Right hindlimb (tissue), 1 donor: ENCODE results near the gene PLCL1.

Experiments
- DNase-seq: peaks from one replicate; pipeline ENCODE4 v3.0.0-alpha.2; 2018

The PLCL1 gene

DNA sequence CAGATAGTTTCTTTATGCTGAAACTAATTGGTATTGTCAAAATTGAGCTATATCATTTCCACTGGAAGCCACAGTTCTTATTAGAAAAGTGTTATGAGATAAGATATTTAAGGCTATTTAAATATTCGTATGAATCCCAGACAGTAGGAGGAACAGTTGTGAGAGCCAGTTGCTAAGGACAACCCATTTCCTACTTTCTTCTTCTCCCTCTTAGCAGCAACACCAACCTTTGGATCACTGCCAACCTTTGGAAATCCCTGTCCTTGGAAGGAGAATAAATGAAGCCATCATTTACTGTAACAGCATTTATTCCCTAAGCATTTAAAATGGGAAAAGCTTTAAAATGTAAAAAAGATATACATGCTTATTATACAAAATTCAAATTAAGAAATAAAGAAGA, 85.8 kb downstream of the PLCL1 start:
- DNase-seq: no peak

DNA sequence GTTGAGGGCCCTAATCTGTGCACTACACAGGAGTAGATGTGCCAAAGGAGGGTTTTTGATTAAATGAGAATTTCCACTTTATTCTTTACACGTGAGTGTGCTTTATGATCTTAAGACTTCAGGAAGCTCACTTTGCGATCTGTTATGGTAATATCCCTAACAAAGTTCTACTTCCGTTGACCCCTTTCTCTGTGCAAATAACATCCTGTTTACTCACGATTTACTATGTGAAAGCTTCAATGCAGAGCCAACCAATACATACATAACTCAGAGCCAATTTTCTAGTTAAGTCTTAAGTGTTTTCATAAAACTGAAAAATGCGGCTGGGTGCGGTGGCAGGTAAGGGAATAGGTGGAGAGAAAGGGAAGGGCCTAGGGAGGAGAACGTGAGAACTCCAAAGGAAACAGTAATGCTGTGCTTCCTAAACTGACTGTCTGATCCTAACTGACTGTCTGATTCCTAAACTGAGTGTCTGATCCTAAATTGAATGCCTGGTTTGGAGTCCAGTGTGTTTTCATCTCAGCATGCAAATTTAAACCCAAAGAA, 87.6 kb downstream of the PLCL1 start:
- DNase-seq: no peak

- DNase-seq: no peak
Measured at GRCh38 chr2:197893403-197894177, 89.2 kb downstream of the PLCL1 start.

DNA sequence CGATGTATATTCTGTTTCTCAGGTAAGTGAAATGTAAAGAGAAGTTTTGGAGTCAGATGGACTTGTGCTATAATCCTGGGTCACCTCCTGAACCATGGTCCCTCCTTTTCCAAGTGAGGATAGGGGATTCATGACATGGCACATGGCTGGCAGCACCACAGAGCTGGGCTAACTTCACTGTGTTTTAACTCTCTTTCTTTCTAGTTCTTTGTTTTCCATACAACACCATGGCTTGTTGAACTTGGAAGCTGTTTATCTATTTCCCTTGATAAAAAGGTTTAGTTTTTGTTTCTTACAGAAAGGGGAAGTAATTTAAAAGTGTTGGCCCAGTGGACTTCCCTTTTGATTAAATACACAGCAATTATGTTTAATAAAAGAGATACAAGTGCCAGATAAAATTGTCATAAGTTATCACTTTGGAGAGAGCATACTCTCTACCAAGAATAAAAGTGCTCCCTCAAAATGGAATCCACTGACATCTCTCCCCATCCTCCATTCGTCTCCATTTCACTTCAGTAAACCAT, 90.4 kb downstream of the PLCL1 start:
- no peak for DNase-seq

DNA sequence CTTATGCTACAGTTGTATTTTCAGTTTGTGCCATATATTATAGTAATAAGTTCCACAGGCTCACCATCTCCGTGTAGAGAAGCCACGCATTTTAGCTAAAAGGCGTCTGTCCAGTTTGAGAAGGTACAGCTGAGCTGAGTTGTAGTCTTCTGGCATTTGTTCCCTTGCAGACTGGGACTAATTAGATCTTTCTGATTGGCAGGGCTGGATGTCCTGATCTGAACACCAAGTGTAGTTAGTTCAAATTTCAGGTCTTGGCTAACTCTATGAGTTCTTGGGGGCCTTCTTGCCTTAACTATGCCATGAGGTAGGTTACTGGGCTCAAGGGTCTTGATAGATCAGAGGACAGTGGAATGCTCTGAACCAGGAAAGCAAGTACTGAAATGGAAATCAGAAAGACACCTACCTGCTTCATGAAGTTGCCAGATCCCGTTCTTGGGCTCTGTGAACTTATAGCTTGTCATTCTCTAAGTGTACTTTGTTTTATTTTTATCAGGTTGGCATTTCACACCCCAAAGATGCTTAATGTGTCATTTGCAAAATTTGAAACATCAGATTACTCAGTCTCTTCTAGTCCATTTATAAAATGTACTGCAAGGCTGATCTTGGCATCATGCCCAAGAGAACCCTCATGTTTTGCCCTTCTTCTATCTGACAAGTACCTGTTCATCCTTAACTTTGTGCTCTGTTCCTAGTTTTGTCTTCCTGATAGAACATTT, 93.7 kb downstream of the PLCL1 start:
- no peak for DNase-seq

DNA sequence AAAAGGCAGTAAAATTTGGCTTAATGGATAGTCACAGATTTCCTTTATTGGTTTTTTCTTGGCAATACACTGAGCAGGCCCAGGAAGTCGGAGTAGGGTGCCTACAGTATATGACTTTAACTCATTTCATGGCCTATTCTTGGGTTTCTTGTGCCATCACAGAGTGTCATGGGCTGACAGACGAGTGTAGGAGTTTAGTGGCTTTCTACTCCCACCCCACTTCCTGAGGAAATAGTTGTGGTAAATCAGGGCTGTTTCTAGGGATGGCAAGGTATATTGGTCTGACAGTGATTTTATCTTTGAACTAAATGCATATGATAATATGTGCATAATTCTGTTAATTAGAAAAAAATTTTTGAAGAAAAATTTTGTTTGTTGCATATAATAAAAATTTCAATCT, 100.1 kb downstream of the PLCL1 start:
- DNase-seq: no peak

GRCh38 chr2:197908156-197908555, 103.8 kb downstream of the PLCL1 start:
- DNase-seq: no peak

DNA sequence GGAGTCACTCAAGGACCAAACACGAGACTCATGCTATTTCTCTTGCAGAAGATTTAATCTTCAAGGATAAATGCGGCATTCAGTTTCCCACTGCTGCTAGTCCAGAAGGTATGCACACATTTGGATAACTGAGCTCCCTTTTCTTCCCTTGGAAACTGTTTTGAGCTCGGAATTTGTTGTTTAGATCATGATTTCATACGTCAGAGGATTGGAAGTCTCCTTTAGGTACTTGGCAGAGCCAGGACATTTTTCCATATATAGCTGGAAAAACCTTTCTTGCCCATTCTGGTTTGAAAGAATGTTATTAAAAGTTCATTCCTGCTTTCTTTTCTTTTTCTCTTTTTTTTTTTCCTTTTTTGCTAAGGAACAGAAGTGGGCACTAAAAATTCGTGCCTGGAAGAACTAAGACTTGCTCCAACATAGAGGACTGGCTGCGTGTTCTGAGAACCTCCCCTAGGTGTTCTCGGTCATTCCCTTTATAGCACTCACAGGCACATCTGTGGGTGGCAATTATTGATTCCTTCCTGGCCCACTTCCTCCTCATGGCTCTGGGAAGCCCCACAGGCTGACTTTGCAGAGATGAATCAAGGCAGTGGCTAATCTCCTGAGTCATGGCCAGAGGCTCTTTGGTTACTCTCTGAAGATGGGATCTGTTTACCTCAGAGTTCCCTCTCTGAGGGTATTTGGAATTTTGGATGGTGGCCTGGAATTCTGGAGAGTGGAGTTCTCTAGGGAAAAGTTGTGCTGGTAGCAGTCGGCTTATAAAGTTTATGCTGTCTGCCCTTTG, 104.8 kb downstream of the PLCL1 start:
- peak; percentile 43 for DNase-seq

GRCh38 chr2:197911667-197912066, 107.3 kb downstream of the PLCL1 start:
- no peak for DNase-seq

- DNase-seq: no peak
Measured at GRCh38 chr2:197913084-197913483, 108.7 kb downstream of the PLCL1 start.

DNA sequence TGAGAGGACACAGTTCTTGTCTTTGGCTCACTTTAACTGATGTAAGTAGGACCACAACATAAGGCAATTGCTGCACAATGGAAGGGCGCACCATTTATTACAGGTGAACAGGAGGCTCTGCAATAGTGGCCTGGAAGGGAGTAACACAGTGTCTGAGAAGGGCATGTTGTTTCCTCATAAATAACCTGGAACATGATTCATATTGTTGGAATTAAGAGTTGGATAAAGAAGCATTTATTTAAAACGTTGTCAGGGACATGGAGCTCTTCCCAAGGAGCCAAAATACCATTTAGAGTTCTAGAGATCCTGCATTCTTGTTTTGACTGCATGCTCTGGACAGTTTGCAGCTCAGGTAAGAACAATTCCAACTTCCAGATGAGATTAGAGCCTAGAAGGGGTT, 110.4 kb downstream of the PLCL1 start:
- no peak for DNase-seq

- DNase-seq: no peak
Measured at GRCh38 chr2:197915548-197916265, 111.3 kb downstream of the PLCL1 start.

GRCh38 chr2:197919487-197919886, 115.1 kb downstream of the PLCL1 start:
- no peak for DNase-seq

DNA sequence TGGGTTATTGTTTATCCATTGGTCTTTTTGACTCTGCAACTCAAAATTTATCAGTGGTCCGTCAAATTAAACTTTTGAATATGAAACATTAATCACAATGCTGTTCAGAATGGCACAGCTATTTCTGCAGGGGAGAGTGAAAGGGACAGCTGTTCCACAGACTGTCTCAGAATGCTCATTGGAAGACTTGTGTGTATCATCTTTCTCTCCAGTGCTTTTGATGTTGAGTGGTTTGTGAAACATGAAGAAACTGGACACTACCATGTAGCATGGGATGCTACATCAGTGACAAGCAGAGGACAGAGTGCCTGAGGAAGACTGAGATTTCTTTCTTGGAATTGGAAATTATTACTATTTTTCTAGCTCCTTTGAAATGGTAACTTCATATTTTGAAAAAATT, 115.7 kb downstream of the PLCL1 start:
- no peak for DNase-seq

DNA sequence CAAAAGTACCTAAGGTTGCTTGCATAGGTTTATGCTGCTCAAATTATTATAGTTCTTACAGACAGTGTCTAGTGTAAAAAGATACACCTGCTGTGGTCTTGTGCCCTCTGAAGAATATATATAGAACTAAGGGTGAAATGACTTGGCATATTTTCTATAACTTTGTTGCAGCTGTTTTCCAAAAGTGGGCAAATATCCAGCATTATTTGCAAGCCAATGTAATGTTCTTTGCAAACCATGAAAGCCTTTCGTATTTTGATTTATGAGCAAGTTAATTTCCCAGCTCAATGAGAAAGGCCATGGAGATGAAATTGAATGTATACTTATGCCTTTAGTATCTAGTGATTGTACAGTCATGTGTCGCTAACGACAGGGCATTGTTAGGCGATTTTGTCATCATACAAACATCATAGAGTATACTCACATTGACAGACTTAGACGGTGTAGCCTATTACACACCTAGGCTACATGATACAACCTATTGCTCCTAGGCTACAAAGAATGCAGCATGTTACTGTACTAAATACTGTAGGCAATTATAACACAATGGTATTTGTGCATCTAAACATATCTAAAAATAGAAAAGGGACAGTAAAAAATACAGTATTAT, 116.3 kb downstream of the PLCL1 start:
- DNase-seq: no peak

DNA sequence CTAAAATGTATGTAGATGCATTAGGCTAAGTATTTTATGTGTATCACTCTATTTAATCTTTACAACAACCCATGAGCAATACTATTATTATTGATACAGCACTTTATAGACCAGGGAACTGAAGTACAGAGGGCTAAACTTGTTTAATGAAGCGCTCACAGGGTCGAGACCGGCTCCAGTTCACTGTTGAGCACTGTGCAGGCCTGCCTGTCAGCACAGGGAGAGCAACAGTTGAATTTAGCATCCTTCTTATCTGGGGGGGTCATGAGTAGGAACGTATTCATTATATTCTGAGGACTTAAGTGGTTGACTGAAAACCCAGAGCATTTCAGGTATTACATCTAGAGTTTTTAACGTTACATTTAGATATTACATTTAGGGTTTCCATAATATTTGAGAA, 120.1 kb downstream of the PLCL1 start:
- DNase-seq: no peak

DNA sequence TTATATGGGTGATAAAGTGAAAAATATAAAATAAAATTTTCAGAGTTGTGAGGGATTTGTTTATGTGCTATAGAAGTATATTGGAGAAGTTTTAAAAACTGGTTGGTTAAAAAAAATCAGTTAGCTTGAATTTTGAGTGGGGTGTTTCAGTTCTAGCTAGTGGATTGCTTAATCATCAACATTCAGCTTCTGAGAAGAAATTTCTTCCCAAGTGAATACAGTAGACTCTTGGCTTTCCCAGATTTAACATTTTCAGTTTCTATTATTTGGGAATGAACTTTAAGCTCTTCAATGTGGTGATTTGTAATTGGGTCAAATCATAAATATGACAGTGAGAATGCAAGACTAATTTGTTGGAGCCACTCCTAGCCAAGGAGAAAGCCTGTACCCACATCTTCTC, 120.8 kb downstream of the PLCL1 start:
- DNase-seq: no peak

GRCh38 chr2:197925976-197926375, 121.6 kb downstream of the PLCL1 start:
- no peak for DNase-seq

DNA sequence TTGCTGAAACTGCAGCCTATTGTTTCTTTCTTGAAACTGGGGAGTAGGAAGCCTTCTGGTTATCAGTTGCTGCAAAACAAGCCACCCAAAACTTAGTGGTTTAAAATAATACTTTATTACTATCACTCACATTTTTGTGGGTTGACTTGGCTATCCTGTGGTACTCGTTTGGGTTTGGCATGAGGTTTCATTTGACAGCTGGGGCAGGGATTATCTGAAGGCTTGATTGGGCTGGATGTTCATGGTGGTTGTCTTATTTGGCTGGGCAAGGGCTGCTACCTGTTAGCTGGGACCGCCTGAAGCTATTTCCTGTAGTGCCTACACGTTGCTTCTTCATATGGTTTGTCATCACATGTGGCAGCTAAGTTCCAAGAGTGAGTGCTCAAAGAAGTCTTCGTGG, 122.3 kb downstream of the PLCL1 start:
- DNase-seq: no peak

DNA sequence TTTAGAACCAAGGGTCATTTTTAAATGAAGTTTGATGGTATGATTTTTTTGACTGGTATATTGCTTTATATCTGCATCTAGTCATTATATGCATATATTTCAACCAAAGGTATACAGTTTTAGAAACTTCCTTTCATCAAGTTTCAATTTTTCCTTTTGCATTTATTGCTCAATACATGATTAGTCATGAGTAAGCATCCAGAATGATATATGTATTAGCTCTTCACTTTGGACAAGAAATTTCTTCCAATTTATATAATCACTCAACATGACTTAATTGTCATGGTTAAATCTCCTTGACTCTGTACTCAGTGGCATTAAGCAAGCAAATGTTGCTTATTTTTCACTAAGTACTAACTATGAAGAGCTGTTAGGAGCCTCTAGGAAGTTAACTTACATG, 123.6 kb downstream of the PLCL1 start:
- no peak for DNase-seq

GRCh38 chr2:197929008-197929885, 124.9 kb downstream of the PLCL1 start:
- no peak for DNase-seq
